ENCODE data around the gene WDR54.
A peak's percentile ranks its signal among the peaks of the same experiment; 100 is the strongest.

DNA sequence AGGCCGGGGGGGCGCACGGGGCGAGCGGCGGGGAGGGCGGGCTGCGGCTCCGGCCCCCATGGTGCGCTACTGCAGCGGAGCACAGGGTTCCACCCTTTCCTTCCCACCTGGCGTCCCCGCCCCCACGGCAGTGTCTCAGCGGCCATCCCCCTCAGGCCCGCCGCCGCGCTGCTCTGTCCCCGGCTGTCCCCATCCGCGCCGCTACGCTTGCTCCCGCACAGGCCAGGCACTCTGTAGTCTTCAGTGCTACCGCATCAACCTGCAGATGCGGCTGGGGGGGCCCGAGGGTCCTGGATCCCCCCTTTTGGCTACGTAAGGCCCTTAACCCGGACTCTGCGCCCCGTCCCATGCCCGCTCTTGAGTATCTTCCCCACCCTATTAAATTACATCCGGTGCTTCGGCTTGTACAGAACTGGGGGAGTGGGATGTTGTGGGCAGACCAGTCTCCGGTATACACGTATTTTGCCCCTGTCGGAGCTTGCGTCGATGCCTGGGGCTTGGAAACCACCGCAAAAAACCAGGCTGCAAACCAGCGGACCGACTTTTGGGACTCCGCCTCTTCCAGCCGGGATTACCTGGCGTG, 36.1 kb downstream of the WDR54 start:
- TF ChIP-seq, protein P1, sequence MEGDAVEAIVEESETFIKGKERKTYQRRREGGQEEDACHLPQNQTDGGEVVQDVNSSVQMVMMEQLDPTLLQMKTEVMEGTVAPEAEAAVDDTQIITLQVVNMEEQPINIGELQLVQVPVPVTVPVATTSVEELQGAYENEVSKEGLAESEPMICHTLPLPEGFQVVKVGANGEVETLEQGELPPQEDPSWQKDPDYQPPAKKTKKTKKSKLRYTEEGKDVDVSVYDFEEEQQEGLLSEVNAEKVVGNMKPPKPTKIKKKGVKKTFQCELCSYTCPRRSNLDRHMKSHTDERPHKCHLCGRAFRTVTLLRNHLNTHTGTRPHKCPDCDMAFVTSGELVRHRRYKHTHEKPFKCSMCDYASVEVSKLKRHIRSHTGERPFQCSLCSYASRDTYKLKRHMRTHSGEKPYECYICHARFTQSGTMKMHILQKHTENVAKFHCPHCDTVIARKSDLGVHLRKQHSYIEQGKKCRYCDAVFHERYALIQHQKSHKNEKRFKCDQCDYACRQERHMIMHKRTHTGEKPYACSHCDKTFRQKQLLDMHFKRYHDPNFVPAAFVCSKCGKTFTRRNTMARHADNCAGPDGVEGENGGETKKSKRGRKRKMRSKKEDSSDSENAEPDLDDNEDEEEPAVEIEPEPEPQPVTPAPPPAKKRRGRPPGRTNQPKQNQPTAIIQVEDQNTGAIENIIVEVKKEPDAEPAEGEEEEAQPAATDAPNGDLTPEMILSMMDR (IDR thresholded peaks at IDR 0.05): no peak
- peak; percentile 64 to 86 for TF ChIP-seq POLR2A (IDR thresholded peaks at IDR 0.05)

Data from uterus (tissue), 2 donors.